NCI-H510A treated with DMSO at 0.1 percent for 48 hours (cell line): Measurements from ENCODE around the gene ZBTB24.
A peak's percentile ranks its signal among the peaks of the same experiment; 100 is the strongest.

Source experiments
- DNase-seq: peaks from one replicate; lab custom pipeline; 2025; lab: John Stamatoyannopoulos, UW

ZBTB24 gene

DNA sequence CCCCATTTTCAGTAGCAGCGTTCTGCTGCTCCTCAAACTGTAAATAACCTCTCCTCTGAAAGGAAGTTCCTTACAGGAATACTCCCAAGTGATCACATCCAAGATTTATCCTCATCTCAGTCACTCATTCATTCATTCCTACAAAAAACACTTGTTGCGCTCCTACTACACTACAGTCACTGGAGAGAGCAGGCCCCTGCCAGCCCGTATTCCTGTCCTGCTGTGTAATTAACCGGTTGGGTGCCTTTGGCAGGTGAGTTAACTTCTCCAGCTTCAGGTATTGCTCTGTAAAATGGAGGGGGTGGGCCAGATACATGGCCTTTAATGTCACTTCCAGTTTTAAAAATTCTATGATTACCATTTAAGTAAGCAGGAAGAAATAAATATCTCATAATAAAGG is 15.0 kb upstream of the ZBTB24 start:
- DNase-seq: no peak

DNA sequence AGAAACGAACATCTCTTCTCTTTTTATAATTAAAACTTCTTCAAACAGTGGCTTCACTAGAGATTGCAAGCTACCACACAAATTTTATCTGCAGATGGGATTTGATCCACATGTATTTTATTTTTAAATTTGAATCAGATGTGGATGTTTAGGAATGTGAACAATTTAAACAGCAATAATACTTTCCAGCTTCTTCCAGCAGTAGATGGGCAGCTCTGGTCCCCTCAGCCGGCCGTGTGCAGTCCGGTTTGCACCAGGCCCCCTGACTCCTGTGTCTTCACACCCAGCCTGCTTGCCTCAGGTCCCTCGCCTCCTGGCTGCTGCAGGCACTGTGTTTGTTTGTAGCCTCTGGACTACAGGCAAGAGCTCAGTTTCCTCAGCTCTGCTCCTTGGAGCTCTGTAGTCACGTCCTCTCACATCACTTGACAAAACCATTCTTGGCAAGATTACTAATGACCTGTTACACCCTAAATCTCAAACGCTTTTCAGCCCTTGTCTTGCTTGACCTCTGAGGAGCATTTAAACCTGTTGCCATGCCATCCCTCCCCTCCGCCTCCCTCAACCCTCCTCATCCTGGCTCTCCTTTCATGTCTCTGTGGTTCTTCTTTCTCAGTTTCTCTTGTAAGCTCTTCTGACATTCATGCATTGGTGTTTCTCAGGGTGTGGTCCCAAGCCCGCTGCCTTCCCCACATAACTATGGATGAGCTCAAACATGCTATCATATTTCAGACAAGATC is 13.2 kb upstream of the ZBTB24 start:
- no peak for DNase-seq

DNA sequence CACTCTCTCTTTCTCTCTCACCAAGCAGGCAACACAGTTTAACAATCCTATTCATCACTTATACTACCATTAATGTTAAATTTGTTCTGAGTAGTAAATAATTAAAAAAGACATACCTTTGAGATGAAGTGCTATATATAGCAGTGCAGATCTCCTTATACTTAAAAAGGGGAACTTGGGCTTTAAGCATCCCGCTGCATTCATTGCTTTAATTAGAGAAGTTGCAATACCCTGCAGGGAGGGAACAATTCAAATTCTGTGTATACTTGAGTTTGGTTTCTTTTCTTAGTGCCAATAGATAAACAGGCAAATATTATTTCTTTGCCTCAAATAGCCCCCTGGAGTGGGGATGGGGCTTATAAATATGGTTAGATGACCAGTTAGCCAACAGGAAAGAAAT is 10.8 kb upstream of the ZBTB24 start:
- no peak for DNase-seq

DNA sequence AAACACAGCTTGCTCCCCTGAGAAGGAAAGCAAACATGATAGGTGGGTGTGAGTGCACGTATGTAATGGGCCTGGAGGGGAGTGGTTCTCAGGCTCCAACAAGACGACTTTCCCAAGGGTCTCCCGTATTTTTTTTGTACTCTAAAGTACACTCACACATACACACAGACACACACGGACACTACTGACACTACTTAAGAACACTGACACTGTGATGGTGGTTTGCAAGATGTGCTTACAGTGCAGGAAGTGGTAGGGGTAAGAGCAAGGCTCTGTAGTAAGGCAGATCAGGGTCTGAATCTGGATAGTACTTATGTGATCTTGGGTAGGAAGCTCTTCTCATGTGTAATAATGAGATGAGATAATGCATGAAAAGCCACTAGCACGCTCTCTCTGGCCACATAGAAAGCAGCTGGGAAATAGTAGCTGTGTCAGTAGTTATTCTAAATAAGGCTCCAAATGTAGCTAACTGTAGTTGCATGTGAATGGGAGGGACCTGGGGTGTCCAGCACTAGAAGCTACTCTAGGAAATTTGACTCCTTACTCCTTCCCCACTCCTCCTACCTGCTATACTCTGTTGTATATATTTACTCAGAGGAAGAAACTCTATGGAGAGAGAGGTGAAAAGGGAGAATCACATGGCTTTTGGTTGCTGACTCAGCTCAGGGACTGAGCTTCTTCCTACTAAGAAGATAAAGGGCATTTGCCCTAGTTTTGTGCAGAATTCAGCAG is 8.4 kb upstream of the ZBTB24 start:
- peak; percentile 40 for DNase-seq

DNA sequence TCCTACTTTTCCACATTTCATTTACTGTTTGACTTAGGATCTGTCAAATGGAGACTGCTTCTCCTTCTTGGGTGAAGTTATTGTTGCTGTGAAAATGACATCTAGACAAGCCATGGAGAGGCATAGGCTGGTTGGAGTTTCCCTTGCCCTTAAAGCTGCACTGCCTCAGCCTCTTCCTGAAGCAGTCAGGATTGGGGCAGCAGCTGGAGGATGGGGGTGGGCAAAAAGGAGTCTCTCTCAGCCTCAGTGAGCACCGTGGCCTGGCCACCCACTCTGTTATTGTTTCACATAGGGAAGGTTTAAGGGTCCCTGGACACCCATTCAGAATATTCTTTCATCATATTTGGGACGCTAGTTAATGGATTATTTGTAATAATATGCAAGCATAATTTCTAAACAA is 7.7 kb upstream of the ZBTB24 start:
- DNase-seq: no peak

DNA sequence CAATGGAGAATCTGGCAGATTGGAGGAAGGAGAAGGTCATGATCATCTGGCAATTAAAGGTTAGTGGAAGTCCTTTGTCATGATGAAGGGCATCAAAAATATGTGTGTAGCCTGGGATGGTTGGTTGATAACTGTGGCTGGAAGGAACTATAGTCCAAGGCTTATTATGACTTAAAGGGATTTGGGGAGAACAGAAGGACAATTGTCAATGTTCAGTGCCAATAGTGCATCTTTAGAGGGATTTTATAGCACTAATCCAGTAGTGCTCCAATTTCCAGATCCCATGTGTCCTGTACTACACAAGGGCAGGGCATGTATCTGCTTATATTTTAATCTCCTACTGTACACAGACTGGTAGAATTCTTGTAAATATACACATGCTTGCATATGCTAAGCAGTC is 5.0 kb upstream of the ZBTB24 start:
- no peak for DNase-seq

DNA sequence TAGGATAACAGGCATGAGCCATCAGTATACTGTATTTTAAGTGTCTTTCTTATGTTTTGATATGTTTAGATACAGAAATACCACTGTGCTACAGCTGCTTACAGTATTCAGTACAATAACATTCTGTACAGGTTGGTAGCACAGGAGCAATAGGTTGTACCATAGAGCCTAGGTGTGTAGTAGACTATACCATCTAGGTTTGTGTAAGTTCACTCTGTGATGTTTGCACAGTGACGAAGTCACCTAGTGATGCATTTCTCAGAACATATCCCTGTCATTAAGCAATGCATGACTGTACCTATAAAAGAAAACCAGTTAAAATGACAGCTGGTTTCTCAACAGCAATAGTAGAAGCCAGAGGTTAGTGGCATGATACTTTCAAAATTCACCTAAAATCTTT is 3.0 kb upstream of the ZBTB24 start:
- no peak for DNase-seq

DNA sequence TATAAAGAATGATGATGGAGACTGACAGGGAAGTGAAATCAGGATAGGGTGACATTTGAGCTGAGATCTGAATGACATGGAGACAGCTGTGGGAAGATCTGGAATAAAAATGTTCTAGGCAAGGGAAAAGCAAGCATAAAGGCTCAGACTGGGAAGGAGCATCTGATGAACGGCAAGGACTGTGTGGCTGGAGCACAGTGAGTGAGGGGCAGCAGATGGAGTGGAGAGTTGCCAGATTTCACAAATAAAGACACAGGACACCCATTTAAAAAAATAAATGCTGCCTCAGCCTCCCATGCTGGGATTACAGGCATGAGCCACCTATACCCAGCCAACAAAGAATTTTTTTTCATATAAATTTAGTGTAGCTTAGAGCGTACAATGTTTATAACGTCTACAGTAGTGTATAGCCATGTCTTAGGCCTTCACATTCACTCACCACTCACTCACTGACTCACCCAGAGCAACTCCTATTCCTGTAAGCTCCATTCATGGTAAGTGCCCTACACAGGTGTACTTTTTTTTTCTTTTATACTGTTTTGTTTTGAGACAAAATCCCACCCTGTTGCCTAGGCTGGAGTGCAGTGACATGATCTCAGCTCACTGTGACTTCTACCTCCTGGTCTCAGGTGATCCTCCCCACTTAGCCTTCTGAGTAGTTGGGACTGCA is 2.4 kb upstream of the ZBTB24 start:
- no peak for DNase-seq

DNA sequence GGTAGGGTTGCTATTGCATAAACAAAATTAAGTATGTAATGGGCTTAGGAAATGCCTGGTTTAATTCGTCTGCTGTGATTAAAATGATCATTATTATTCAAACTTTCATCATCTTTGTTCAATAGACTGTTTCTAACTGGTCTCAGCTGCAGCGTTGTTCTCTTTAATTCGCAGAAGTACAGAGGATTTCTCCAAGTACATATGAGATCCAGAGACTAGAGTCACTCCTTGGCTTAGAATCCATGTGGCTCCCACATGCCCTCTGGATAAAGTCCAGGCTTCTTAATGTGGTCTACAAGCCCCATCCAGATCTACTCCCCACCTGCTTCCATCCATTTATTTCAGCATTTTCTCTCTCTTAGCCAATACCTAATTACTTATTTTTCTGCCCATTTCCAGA is 1.1 kb upstream of the ZBTB24 start:
- no peak for DNase-seq

DNA sequence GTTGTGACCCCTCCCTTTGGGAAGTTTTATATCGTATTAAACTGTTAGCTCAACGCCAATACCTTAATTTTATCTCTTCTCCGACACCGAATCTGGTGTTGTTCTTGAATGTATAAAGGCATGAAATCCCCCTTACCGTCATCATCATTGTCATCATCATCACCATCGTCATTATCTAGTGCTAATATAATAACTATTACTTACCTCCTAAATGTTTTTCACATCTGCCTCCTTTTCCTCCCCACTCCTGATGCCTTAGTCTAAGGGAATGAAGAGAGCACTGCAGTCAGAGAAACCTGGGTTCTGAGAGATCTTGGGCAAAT is 677 bp upstream of the ZBTB24 start:
- no peak for DNase-seq

DNA sequence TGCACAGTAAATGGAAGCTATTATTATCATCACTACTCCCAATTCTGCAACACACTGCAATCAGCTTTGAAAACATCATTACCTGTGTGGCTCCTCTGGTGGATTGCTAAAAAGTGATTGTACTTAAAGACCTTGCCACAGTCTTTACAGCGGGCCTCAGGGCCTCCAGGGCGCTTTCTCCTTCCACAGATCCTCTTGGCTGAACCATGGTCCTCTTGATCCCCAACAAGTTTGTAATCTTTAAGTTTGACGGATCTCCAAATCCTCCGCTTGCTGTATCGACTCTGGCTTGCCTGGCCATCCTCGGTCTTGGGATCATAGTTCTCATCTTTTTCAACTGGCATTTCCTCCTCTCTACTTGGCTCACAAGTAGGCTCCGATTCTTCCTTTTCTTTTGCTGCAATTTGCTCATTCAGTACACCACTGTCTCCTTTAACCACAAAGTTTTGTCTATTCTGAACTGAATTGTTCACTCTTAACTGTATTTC is 2.0 kb downstream of the ZBTB24 start:
- no peak for DNase-seq

DNA sequence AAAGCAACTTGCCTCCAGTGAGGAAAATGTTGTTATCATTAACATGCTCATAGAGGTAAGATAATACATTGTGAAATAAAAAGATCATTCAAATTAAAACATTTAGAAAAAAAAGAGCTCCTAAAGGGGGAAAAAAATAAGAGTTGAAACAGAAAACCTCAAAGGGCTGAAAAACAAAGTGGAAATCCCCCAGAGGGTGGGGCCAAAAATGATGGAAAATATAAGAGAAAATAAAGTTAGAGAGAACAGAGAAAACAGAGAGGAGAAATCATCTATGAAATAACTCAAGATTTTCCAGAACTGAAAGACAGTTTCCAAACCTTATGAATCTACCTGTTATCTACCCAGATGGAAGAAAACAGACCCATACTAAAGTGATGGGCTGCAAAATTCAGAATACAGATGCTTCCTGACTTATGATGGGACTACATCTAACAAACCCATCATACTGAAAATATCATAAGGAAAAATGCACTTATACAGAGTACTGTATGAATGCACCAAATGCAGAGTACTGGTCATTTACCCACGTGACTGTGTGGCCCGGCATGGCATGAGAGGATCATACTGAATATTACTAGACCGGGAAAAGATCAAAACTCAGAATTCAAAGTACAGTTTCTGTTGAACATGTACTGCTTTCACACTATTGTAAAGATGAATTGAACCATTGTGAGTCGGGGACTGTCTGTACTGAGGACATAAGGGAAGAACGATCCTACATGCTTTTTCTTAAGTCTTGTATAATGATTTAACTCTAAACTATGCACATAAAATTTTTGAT is 4.0 kb downstream of the ZBTB24 start:
- no peak for DNase-seq

DNA sequence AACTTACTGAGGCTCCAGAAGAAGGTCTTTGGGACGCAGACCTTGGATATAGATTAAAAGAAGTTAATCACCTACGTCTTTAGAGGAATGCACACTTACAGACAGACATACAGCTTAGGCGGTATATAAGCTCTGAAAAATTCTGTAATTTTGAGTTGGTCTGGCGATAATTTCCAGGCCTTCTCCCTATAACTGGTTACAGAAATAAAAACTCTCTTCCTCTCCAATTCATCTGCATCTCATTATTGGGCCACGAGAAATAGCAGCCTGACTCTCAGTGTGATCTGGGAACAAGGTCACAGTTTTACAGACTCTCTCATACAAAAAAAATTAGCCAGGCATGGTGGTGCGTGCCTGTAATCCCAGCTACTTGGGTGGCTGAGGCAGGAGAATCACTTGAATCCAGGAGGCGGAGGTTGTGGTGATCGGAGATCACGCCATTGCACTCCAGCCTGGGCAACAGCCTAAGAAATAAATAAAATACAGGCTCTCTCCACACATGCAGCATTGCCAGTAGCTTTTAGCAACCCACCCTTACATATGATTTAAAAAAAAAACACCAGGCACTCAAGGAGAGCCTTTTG is 4.7 kb downstream of the ZBTB24 start:
- DNase-seq: no peak

DNA sequence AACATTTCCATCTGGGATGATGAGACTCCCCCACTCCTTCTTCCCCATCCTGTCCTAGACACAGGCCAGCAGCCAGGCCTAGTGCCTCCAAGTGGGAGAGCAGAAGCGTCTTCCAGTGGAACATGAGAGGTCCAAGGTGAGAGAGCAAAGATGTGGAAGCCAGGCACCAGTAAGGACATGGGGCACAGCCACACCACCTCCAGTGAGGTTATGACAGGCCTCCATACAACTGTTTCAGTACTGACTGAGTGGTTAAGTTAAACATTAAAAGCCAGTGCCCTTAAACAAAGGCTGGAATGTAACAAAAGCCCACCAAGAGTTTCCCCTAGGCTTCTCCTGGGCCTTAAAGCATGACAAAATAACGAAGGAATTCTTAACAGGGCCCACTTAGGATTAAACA is 5.3 kb downstream of the ZBTB24 start:
- DNase-seq: no peak

DNA sequence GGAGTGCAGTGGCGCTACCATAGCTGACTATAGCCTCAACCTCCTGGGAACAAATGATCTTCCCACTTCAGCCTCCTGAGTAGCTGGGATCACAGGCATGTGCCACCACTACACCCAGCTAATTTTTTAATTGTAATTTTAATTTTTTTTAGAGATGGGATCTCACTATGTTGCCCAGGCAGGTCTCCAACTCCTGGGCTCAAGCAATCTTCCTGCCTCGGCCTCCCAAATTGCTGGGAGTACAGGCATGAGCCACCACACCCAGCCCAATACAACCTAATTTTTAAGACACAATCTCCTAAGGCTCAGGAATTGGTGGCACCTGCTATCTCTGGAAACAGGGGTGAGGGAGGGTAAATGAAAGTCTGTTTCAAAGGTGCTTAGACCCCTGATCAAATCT is 5.8 kb downstream of the ZBTB24 start:
- no peak for DNase-seq

DNA sequence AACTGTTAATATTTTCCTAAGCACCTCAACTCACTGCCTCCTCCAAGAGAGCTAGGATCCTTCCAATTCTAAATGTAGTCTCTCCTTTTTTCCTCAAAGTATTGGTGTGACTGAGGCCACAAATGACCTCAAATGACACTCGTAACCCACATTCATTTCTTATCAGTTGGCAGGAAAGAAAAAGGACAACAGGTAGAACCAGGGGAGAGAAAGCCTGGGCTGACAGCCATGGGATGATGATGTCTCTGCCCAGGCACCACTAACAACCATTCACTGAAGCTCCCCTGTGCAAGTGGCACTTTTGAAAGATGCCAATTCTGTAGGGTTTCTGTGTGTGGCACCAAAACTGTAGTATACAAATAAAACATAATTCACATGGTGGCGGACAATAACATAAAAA is 7.4 kb downstream of the ZBTB24 start:
- no peak for DNase-seq

DNA sequence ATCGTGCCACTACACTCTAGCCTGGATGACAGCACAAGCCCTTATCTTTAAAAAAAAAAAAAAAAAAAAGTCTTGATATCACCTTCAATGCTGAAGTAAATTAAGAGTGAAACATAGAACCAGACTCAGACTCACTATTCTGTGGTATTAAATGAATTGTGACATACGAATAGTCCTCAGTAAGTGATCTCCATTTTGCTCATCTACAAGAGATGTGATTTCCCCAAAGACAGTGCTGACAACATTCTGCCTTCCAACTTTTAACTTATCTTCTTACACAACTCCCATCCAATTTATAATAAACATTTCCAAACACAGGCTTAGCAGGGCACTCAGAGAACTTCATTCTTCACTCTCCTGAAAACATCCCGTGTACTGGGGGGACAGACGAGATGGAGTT is 8.0 kb downstream of the ZBTB24 start:
- no peak for DNase-seq

DNA sequence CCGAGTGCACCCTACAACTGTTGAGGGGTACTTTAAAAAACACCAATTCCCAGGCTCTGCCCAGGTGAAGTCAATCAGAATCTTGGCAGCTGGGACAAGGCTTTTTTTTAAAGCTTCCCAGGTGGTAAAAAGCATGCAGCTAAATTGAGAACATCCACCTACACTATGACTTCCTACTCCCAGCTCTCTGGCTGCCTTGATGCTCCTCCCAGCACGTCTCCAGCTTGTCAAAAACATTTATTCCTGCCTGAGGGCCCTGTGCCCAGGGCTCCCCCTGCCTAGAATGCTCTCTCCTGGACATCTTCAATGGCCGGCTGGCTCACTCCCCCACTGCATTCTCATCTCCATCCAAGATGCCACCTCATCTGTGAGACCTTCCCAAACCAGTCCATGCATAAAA is 9.9 kb downstream of the ZBTB24 start:
- DNase-seq: no peak

DNA sequence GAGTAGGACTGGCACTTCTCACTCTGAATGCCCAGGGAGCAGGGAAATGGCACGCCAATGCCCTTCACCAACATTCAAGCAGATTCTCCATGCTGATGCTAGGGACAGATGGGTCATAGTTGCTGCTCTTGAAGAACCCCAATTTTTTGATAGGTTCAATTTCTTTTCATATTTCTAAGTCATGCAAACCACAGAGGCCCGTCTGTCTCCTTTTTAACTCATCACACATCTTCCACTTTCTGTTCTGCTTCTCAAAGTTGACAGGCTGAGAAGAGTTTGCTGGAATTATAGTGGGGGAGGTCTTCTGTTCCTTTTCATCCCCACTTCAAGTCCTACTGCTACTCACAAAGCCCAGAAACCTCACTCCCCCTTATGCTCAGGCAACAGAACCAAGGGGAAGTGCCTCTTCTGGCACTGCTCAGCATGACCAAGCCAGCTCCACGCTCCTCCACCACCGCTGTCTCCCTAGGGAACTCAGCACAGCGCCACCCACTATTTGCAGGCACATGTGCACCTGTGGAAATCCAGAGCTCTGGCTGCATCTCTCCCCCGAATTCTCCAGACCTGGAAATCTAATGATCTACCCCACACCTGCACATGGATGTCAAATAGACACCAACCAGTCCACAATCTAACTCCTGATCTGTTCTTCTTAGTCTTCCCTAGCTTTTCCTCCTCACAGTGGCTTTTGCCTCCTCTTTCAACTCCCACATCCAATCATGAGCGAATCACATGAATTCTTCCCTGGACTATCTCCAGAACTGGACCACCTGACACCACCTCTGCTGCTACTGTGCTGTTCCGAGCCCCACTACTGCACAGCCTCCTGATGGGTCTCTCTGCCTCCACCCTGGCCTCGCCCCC is 10.7 kb downstream of the ZBTB24 start:
- no peak for DNase-seq

DNA sequence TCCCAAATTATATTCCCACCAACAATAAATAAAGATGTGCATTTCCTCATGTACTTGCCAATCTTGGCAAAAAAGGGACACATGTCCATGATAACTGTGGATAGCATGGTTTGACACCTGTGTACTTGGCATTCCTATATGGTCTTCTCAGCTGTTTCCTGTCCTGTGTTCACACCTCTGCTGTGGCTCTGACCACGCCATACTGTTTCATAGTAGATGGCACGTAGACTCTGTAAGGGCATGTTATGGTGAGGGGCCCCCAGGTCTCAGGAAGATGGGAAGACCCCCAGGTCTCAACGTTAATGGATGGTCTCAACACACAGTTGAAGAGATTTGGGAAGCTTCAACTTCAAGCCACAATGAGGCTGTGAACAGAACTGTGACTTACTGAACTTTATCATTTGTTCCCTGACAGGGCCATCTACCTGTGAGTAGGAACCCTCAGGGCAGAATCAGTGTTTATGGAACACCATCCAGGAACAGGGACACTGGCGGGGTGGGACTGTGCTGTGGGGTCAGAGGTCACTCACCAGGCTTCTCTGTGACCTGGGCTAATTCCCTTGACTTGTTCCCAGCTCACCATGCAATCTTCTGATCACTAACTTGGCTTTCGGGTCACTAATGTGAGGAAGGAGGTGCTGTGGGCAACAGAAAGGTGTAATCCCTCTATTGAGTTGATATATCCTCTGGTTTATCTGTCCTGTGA is 11.8 kb downstream of the ZBTB24 start:
- DNase-seq: no peak
